IMR-90 (cell line): ENCODE measurements around the gene ATRNL1. TPM values are rescaled to one million over a fixed set of nuclear protein-coding genes. Genes with fewer than 3 reads are reported as not detected.

Experiments
- ATAC-seq: fragments of 200-7000 bp; cut with Tn5 transposase; 2 replicates; pipeline ENCODE4 v1.9.1; 2020; ENCODE audit warnings: low read depth, mild to moderate bottlenecking, moderate library complexity
- BruUV-seq: library from RNA; stranded (reverse); fragments of 400-500 nt; replicated peaks from 2 replicates; lab custom pipeline; 2021; lab: Mats Ljungman, UMichigan
- CTCF ChIA-PET: fragments of 300-600 bp; formaldehyde crosslinking; extraction: SDS; loops from one replicate; lab custom pipeline; 2021; ENCODE audit warnings: antibody characterized with exemption; lab: Yijun Ruan, JAX
- POLR2A ChIA-PET: fragments of 300-600 bp; sonication (Branson Sonifier 250); formaldehyde crosslinking; loops from one replicate; lab custom pipeline; 2022; ENCODE audit warnings: antibody characterized with exemption; ENCODE audit not compliant: unreplicated experiment; lab: Charles Lee
- DNase-seq: peaks from one replicate; pipeline ENCODE4 v3.0.0; 2013
- H2AFZ ChIP-seq: replicated peaks from 2 replicates; pipeline ENCODE3; 2013; ENCODE audit warnings: low read length, mild to moderate bottlenecking; ENCODE audit not compliant: poor library complexity
- H2AK5ac ChIP-seq: 2 replicates; pipeline ENCODE4 v1.6.1; 2013; ENCODE audit warnings: low read depth, low read length, inconsistent platforms
- H2AK9ac ChIP-seq: replicated peaks from 2 replicates; pipeline ENCODE3; 2013; ENCODE audit warnings: mild to moderate bottlenecking, low read depth, low read length, moderate library complexity; ENCODE audit not compliant: poor library complexity
- H2BK120ac ChIP-seq: 2 replicates; pipeline ENCODE4 v1.6.1; 2013; ENCODE audit warnings: low read depth, low read length, inconsistent platforms
- H2BK15ac ChIP-seq: 3 replicates; pipeline ENCODE4 v1.6.1; 2013; ENCODE audit warnings: low read depth, low read length, inconsistent platforms
- H2BK20ac ChIP-seq: 2 replicates; pipeline ENCODE4 v1.6.1; 2013; ENCODE audit warnings: low read depth, mild to moderate bottlenecking, inconsistent platforms, low read length, moderate library complexity
- H2BK5ac ChIP-seq: 2 replicates; pipeline ENCODE4 v1.6.1; 2013; ENCODE audit warnings: mild to moderate bottlenecking, low read depth, low read length, inconsistent platforms; ENCODE audit not compliant: poor library complexity, severe bottlenecking
- H3K14ac ChIP-seq: replicated peaks from 2 replicates; pipeline ENCODE4 v1.6.1; 2013; ENCODE audit warnings: low read depth, low read length, inconsistent platforms
- H3K18ac ChIP-seq: 2 replicates; pipeline ENCODE4 v1.6.1; 2013; ENCODE audit warnings: low read depth, low read length, control low read depth
- H3K23ac ChIP-seq: 2 replicates; pipeline ENCODE4 v1.6.1; 2013; ENCODE audit warnings: low read depth, low read length, inconsistent platforms
- H3K27ac ChIP-seq: 2 replicates; pipeline ENCODE4 v1.5.1; 2013; ENCODE audit warnings: mild to moderate bottlenecking, control low read depth, low read length; ENCODE audit not compliant: insufficient read depth
- H3K27me3 ChIP-seq: 2 replicates; pipeline ENCODE4 v1.6.1; 2013; ENCODE audit warnings: low read length; ENCODE audit not compliant: control insufficient read depth, insufficient read depth
- H3K36me3 ChIP-seq: 2 replicates; pipeline ENCODE4 v1.6.1; 2013; ENCODE audit warnings: low read length, mixed read lengths; ENCODE audit not compliant: control insufficient read depth, insufficient read depth
- H3K4ac ChIP-seq: 2 replicates; pipeline ENCODE4 v1.6.1; 2013; ENCODE audit warnings: low read depth, low read length, inconsistent platforms
- H3K4me1 ChIP-seq: 2 replicates; pipeline ENCODE4 v1.6.1; 2013; ENCODE audit warnings: low read length, mixed read lengths; ENCODE audit not compliant: control insufficient read depth, insufficient read depth
- H3K4me2 ChIP-seq: 2 replicates; pipeline ENCODE4 v1.6.1; 2013; ENCODE audit warnings: low read depth, mild to moderate bottlenecking, control low read depth, low read length, moderate library complexity
- H3K4me3 ChIP-seq: 2 replicates; pipeline ENCODE4 v1.5.1; 2013; ENCODE audit warnings: low read depth, mild to moderate bottlenecking, control low read depth, low read length, moderate library complexity; ENCODE audit not compliant: insufficient read depth
- H3K56ac ChIP-seq: 2 replicates; pipeline ENCODE4 v1.6.1; 2013; ENCODE audit warnings: low read length, inconsistent platforms; ENCODE audit not compliant: insufficient read depth; ENCODE audit errors: extremely low read depth
- H3K79me1 ChIP-seq, 2 experiments: 2 replicates each; pipeline ENCODE4 v1.6.1; 2013; ENCODE audit warnings: low read length in 2 of 2, inconsistent platforms in 1 of 2, low read depth in 1 of 2
- H3K9ac ChIP-seq: 2 replicates; pipeline ENCODE4 v1.6.1; 2013; ENCODE audit warnings: low read depth, low read length, control low read depth
- H3K9me1 ChIP-seq: 2 replicates; pipeline ENCODE4 v1.6.1; 2013; ENCODE audit warnings: low read length, inconsistent platforms; ENCODE audit not compliant: insufficient read depth
- H3K9me3 ChIP-seq: 2 replicates; pipeline ENCODE4 v1.6.1; 2013; ENCODE audit warnings: low read length; ENCODE audit not compliant: control insufficient read depth, insufficient read depth
- H4K20me1 ChIP-seq: 2 replicates; pipeline ENCODE4 v1.6.1; 2013; ENCODE audit warnings: low read length, inconsistent platforms; ENCODE audit not compliant: insufficient read depth
- H4K5ac ChIP-seq: 2 replicates; pipeline ENCODE4 v1.6.1; 2013; ENCODE audit warnings: mild to moderate bottlenecking, low read depth, low read length, control low read depth
- H4K8ac ChIP-seq, 2 experiments: 2 replicates each; pipeline ENCODE4 v1.6.1; 2013; ENCODE audit warnings: low read depth in 2 of 2, low read length in 2 of 2, control low read depth in 1 of 2, inconsistent platforms in 1 of 2
- H4K91ac ChIP-seq: 2 replicates; pipeline ENCODE4 v1.6.1; 2013; ENCODE audit warnings: low read depth, low read length, inconsistent platforms; ENCODE audit not compliant: insufficient read depth
- FOS ChIP-seq: fragments of 150-350 bp; IDR thresholded peaks from 2 replicates; pipeline ENCODE4 v1.6.1; 2016; ENCODE audit warnings: low read depth, low read length
- MAFK ChIP-seq: IDR thresholded peaks from 2 replicates; pipeline ENCODE4 v1.6.1; 2012; ENCODE audit warnings: low read depth, low read length, improper control_type of control experiment
- MXI1 ChIP-seq: IDR thresholded peaks from 2 replicates; pipeline ENCODE4 v1.6.1; 2012; ENCODE audit warnings: low read depth, mild to moderate bottlenecking, low read length, moderate library complexity, borderline replicate concordance
- NFE2L2 ChIP-seq: fragments of 150-350 bp; IDR thresholded peaks from 2 replicates; pipeline ENCODE4 v1.6.1; 2016; ENCODE audit warnings: low read depth, mild to moderate bottlenecking, low read length
- RCOR1 ChIP-seq: IDR thresholded peaks from 2 replicates; pipeline ENCODE4 v1.6.1; 2012; ENCODE audit warnings: mild to moderate bottlenecking, low read length, improper control_type of control experiment; ENCODE audit not compliant: insufficient replicate concordance
- WGBS, 2 experiments: methylation state at CpG; one replicate each; pipeline versions ENCODE4 v1.1.5 to v1.1.7; 2013; ENCODE audit warnings: missing lambda C conversion rate in 2 of 2; ENCODE audit not compliant: insufficient read length in 1 of 2; ENCODE audit errors: extremely low coverage in 2 of 2; 5-methylcytosine and 5-hydroxymethylcytosine counted together
- dilution Hi-C: fragments of 300-500 bp; cut with HindIII; formaldehyde crosslinking; loops from one replicate; pipeline ENCODE4 v1.14.3; 2018; ENCODE audit warnings: low sequenced_read_pairs; ENCODE audit not compliant: unreplicated experiment
- in situ Hi-C: fragments of 300-500 bp; cut with MboI; formaldehyde crosslinking; loops from 3 replicates; pipeline ENCODE4 v1.14.3; 2019; ENCODE audit warnings: low sequenced_read_pairs, inconsistent platforms, mixed read lengths
- intact Hi-C: fragments of 100-400 bp; cut with micrococcal nuclease; formaldehyde crosslinking; loops from 2 replicates; pipeline ENCODE4 v1.10.0; 2022
- polyA plus RNA-seq, 3 experiments: library from polyadenylated mRNA; depleted of rRNA; stranded (reverse); fragments of >200 nt; gene quantifications; 2 replicates each; pipeline ENCODE4 v1.2.3, GENCODE V29; 2012; ENCODE audit warnings: low replicate concordance in 1 of 3
- total RNA-seq: library from RNA; depleted of rRNA; stranded (reverse); fragments of >200 nt; gene quantifications from 2 replicates; pipeline ENCODE4 v1.2.3, GENCODE V29; 2012
- TF ChIP-seq, protein P1 (sequence below): fragments of 150-350 bp; IDR thresholded peaks from 2 replicates; pipeline ENCODE4 v1.6.1; 2017; ENCODE audit warnings: mild to moderate bottlenecking, antibody characterized with exemption, low read length, low read depth

ATRNL1 gene
- total and polyA plus RNA-seq, 2 of the 4 experiments (the other 2 are of a cell fraction) = 0.18 to 0.19 TPM

DNA sequence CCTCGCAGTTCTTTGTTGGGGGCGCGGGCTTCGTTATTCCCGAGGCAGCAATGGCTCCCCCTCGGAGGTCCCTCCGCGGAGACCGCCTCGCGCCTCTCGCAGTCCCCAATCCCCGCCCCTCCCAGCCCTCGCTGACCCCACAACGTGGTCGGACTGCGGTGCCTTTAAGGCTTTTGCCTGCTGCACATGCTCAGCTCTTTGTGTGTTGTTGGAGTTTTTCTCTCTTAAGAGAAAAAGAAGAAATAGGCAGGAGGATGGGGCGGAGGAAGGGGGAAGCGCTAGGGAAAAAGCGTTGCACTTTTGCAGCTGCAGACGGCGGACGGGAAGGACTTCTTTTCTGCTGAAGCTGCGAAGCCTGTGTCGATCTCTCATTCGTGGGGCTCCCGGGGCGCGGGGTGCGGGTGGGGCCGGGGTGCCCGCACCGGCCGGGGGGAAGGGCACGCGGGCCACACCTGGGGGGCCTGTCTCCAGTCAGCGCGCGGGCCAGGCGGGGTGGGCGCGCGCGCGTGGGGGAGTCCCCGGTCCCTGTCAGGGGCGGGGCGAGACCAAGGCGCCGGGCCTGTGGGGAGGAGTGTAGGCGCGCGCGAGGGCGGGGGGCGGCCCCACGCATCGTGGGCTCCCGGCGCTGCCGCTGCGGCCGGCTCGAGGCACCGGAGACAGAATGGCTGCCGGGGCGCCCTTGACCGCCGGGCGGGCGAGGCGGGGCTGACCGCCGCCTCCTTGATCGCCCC, 445 bp upstream of the ATRNL1 start:
- Histone ChIP-seq H4K5ac (no peak overlapping the region), H3K56ac (no peak overlapping the region), H3K18ac (no peak overlapping the region), H3K14ac (no peak overlapping the region), H3K9me3 (no peaks in the 10 kb centered on the region), H2BK20ac (no peak overlapping the region), H3K4me1 (no peaks in the 10 kb centered on the region), H2BK15ac (no peak overlapping the region), H4K91ac (no peak overlapping the region), H3K27me3 (peaks cover 39% of the 10 kb centered on the region), H3K27ac (no peak overlapping the region), H3K9ac (no peak overlapping the region), H2BK120ac (no peak overlapping the region), H3K36me3 (no peaks in the 10 kb centered on the region), H2AK9ac (no peak overlapping the region), H3K79me1 (no peaks in the 10 kb centered on the region), H2AK5ac (no peak overlapping the region), H4K8ac (no peak overlapping the region), H2BK5ac (no peak overlapping the region), H2AFZ (peak overlapping the region; percentile 93), H3K4ac (no peak overlapping the region), H3K23ac (no peak overlapping the region), H4K20me1 (no peaks in the 10 kb centered on the region), H3K9me1 (no peaks in the 10 kb centered on the region), H3K4me3 (peak overlapping the region; percentile 64), H3K4me2 (peak overlapping the region; percentile 98)
- ChIA-PET POLR2A (no interaction called here), CTCF (interaction anchor here (1.1 kb wide), 1 partner anchor 8 kb away, joined by 6 read pairs; no protein-coding TSS in a partner anchor)
- peak; percentile 77 for ATAC-seq
- TF ChIP-seq, protein P1, sequence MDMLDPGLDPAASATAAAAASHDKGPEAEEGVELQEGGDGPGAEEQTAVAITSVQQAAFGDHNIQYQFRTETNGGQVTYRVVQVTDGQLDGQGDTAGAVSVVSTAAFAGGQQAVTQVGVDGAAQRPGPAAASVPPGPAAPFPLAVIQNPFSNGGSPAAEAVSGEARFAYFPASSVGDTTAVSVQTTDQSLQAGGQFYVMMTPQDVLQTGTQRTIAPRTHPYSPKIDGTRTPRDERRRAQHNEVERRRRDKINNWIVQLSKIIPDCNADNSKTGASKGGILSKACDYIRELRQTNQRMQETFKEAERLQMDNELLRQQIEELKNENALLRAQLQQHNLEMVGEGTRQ = no peak
- TF ChIP-seq NFE2L2 (no peak), MXI1 (no peak), MAFK (no peak), FOS (no peak), RCOR1 (no peak)
- dilution Hi-C loops (no loop called here), intact Hi-C loops (loop anchor here (2.0 to 5.0 kb wide), 2 partner anchors 155 to 216 kb away; partner anchors contain the start of gene TRUB1), in situ Hi-C loops (no loop called here)
- BruUV-seq = no TSS peak
- peak; percentile 27 for DNase-seq
- WGBS, 2 experiments = 3% methylated on average over 6 of the region's 75 CpGs; no CpG with 5 or more reads in 1 of the 2 experiments
